Measurements from ENCODE around the gene NUTM2A. TPM values are rescaled to one million over a fixed set of nuclear protein-coding genes. Genes with fewer than 3 reads are reported as not detected.
"Not testable (repeated sequence)": the region's sequence is repeated elsewhere in the genome, so short reads cannot be mapped to it uniquely, and the experiment has no call there.

Gene NUTM2A
- total RNA-seq (2021): 0.83 and 1.1 TPM in 2 replicates
- long read RNA-seq: 0 reads

- H3K4me3 Mint-ChIP-seq; H3K36me3 Mint-ChIP-seq (ENCODE audit: insufficient read depth in 1 of 3, low read depth in 3 of 3); DNase-seq; H3K23me2 ChIP-seq (ENCODE audit: insufficient read length, low read depth, low read length, poor library complexity, severe bottlenecking); H3K14ac ChIP-seq (ENCODE audit: insufficient read depth, low read length); H3K56ac ChIP-seq (ENCODE audit: insufficient read length, low read depth, low read length); H3K27me3 Mint-ChIP-seq (ENCODE audit: low read depth); H2BK20ac ChIP-seq (ENCODE audit: low read depth, low read length, poor library complexity, severe bottlenecking); H3K4me1 ChIP-seq (ENCODE audit: insufficient read depth, low read length); H4K8ac ChIP-seq (replicated peaks; ENCODE audit: insufficient read length, low read depth, low read length); H3K4ac ChIP-seq (ENCODE audit: low read depth, low read length); H3K27ac Mint-ChIP-seq; H2BK12ac ChIP-seq (ENCODE audit: insufficient read length, low read depth, low read length); H2BK5ac ChIP-seq (ENCODE audit: insufficient read length, low read length); H3K27ac ChIP-seq (ENCODE audit: insufficient read length, low read depth, low read length); H2BK15ac ChIP-seq (ENCODE audit: low read depth, low read length); H3K9ac ChIP-seq (ENCODE audit: extremely low read depth, insufficient read length, low read length); H4K5ac ChIP-seq (ENCODE audit: insufficient read length, low read depth, low read length); H2AFZ ChIP-seq (ENCODE audit: low read length); H3K4me1 Mint-ChIP-seq; H2BK120ac ChIP-seq (ENCODE audit: low read depth, low read length, poor library complexity, severe bottlenecking); H3K4me2 ChIP-seq (ENCODE audit: insufficient read depth, insufficient read length, low read length); H3K79me2 ChIP-seq (ENCODE audit: insufficient read depth, low read length); H4K91ac ChIP-seq (ENCODE audit: insufficient read length, low read depth, low read length); H4K20me1 ChIP-seq (ENCODE audit: control insufficient read depth, insufficient read depth, insufficient read length); H2AK5ac ChIP-seq (ENCODE audit: insufficient read length, low read length); H3K27me3 ChIP-seq (ENCODE audit: insufficient read depth, low read length); H3K79me1 ChIP-seq (ENCODE audit: insufficient read depth, low read depth, low read length, poor library complexity, severe bottlenecking); H3T11ph ChIP-seq (ENCODE audit: low read length); H3K9me3 ChIP-seq (ENCODE audit: control insufficient read depth, low read depth, low read length); H3K23ac ChIP-seq (ENCODE audit: insufficient read length, low read depth, low read length); H3K18ac ChIP-seq (ENCODE audit: insufficient read length, low read depth, low read length); H3K9me3 Mint-ChIP-seq: not testable (repeated sequence)
- no CpG with 5 or more reads among the region's 3 CpGs for WGBS (ENCODE audit: extremely low coverage, insufficient read length, low lambda C conversion rate)
Measured at GRCh38 chr10:87225148-87225547, at the start of gene NUTM2A. Gene NUTM2A (plus strand): TSS chr10:87225448. CDS start chr10:87225831, 383 bp downstream.

GRCh38 chr10:87177587-87177986, 47.7 kb upstream of the NUTM2A start:
- H3K4me1 Mint-ChIP-seq: not testable (repeated sequence)

More at GRCh38 chr10:87177587-87177986, 47.7 kb upstream of the NUTM2A start:
- H2AK5ac ChIP-seq (ENCODE audit: insufficient read length, low read length); H4K5ac ChIP-seq (ENCODE audit: insufficient read length, low read depth, low read length); DNase-seq; H3K27me3 ChIP-seq (ENCODE audit: insufficient read depth, low read length); H3K9ac ChIP-seq (ENCODE audit: extremely low read depth, insufficient read length, low read length); H3K79me1 ChIP-seq (ENCODE audit: insufficient read depth, low read depth, low read length, poor library complexity, severe bottlenecking); H2BK120ac ChIP-seq (ENCODE audit: low read depth, low read length, poor library complexity, severe bottlenecking); H3K4me3 Mint-ChIP-seq; H3K4me2 ChIP-seq (ENCODE audit: insufficient read depth, insufficient read length, low read length); H3K27ac Mint-ChIP-seq; H3K23me2 ChIP-seq (ENCODE audit: insufficient read length, low read depth, low read length, poor library complexity, severe bottlenecking); H3K56ac ChIP-seq (ENCODE audit: insufficient read length, low read depth, low read length); H4K20me1 ChIP-seq (ENCODE audit: control insufficient read depth, insufficient read depth, insufficient read length); H2BK15ac ChIP-seq (ENCODE audit: low read depth, low read length); H2BK20ac ChIP-seq (ENCODE audit: low read depth, low read length, poor library complexity, severe bottlenecking); H3K14ac ChIP-seq (ENCODE audit: insufficient read depth, low read length); H3K9me3 Mint-ChIP-seq; H3K36me3 Mint-ChIP-seq (ENCODE audit: insufficient read depth in 1 of 3, low read depth in 3 of 3); H3K4me1 ChIP-seq (ENCODE audit: insufficient read depth, low read length); H4K8ac ChIP-seq (replicated peaks; ENCODE audit: insufficient read length, low read depth, low read length); H3K18ac ChIP-seq (ENCODE audit: insufficient read length, low read depth, low read length); H3K4ac ChIP-seq (ENCODE audit: low read depth, low read length); H4K91ac ChIP-seq (ENCODE audit: insufficient read length, low read depth, low read length); H2AFZ ChIP-seq (ENCODE audit: low read length); H3K9me3 ChIP-seq (ENCODE audit: control insufficient read depth, low read depth, low read length); H2BK5ac ChIP-seq (ENCODE audit: insufficient read length, low read length); H3K79me2 ChIP-seq (ENCODE audit: insufficient read depth, low read length); H3K27me3 Mint-ChIP-seq (ENCODE audit: low read depth); H3K27ac ChIP-seq (ENCODE audit: insufficient read length, low read depth, low read length); H2BK12ac ChIP-seq (ENCODE audit: insufficient read length, low read depth, low read length); H3K23ac ChIP-seq (ENCODE audit: insufficient read length, low read depth, low read length); H3T11ph ChIP-seq (ENCODE audit: low read length): not testable (repeated sequence)
- no CpG with 5 or more reads among the region's 3 CpGs for WGBS (ENCODE audit: extremely low coverage, insufficient read length, low lambda C conversion rate)
